Neural crest cell (in vitro differentiated cells): ENCODE results near the gene CEP95. TPM values are rescaled to one million over a fixed set of nuclear protein-coding genes. Genes with fewer than 3 reads are reported as not detected.
"Not testable (repeated sequence)": the region's sequence is repeated elsewhere in the genome, so short reads cannot be mapped to it uniquely, and the experiment has no call there.

Experiments
- DNase-seq: peaks from one replicate; pipeline ENCODE4 v3.0.0; 2021; ENCODE audit warnings: low read depth, mixed read lengths, low spot score
- H3K27ac Mint-ChIP-seq: one replicate; pipeline ENCODE4 v1.8.0; 2021; ENCODE audit warnings: mild to moderate bottlenecking, mixed read lengths; ENCODE audit not compliant: unreplicated experiment
- H3K27me3 Mint-ChIP-seq: 2 replicates; pipeline ENCODE4 v1.8.0; 2021; ENCODE audit warnings: low read depth, mild to moderate bottlenecking, mixed read lengths
- H3K36me3 Mint-ChIP-seq: 2 replicates; pipeline ENCODE4 v1.8.0; 2021; ENCODE audit warnings: low read depth, mild to moderate bottlenecking, mixed read lengths
- H3K4me1 Mint-ChIP-seq: 2 replicates; pipeline ENCODE4 v1.8.0; 2021; ENCODE audit warnings: mixed read lengths
- H3K4me3 Mint-ChIP-seq: one replicate; pipeline ENCODE4 v1.8.0; 2021; ENCODE audit warnings: mild to moderate bottlenecking, mixed read lengths
- H3K9me3 Mint-ChIP-seq: 2 replicates; pipeline ENCODE4 v1.8.0; 2021; ENCODE audit warnings: mixed read lengths
- CTCF ChIP-seq: fragments of 200-600 bp; sonication (generic); conservative IDR thresholded peaks from 2 replicates; pipeline ENCODE4 v1.5.0; 2021; ENCODE audit warnings: antibody characterized with exemption, mild to moderate bottlenecking
- long read RNA-seq: library from polyadenylated mRNA; unstranded; transcript quantifications from one replicate; pipeline ENCODE4 v2.0.0, GENCODE V29; 2020
- total RNA-seq: library from RNA; stranded (reverse); gene quantifications from 2 replicates; pipeline ENCODE4 v1.2.1, GENCODE V29; 2021

Gene CEP95
- total RNA-seq, result 64.1 and 64.7 TPM in 2 replicates
- long read RNA-seq, transcript CEP95-203 (20 exons, 3,139 nt), result major isoform, 22 of 100 reads
- long read RNA-seq, partial matches to known transcripts, result 40 of 100 reads
- long read RNA-seq, other reads (novel, unspliced or antisense), result 34 of 100 reads

- Mint-ChIP-seq H3K27ac (peak within 1 kb of the TSS; percentile 100), H3K4me3 (peak within 1 kb of the TSS; percentile 100), H3K36me3 (peaks cover 48% of the 10 kb centered on the region), H3K27me3 (peaks cover 29% of the 10 kb centered on the region), H3K4me1 (peaks cover 60% of the 10 kb centered on the region), H3K9me3 (no peaks in the 10 kb centered on the region)
- DNase-seq, result peak; percentile 98
- no peak for TF ChIP-seq CTCF
Measured at GRCh38 chr17:64506576-64507412, at the start of gene CEP95. Gene CEP95, plus strand, starts transcription at chr17:64506977. Its CDS starts 121 bp downstream, at chr17:64507098.

- H3K4me1 Mint-ChIP-seq, result no peaks in the 10 kb centered on the region
- no peak for TF ChIP-seq CTCF
- H3K4me3 Mint-ChIP-seq, result no peak overlapping the region
- H3K9me3 Mint-ChIP-seq, result no peaks in the 10 kb centered on the region
- DNase-seq, result no peak
- H3K36me3 Mint-ChIP-seq, result no peaks in the 10 kb centered on the region
- H3K27me3 Mint-ChIP-seq, result no peaks in the 10 kb centered on the region
- no peak overlapping the region for H3K27ac Mint-ChIP-seq
Measured at GRCh38 chr17:64457156-64457555, 49.6 kb upstream of the CEP95 start.

- Mint-ChIP-seq H3K36me3 (no peaks in the 10 kb centered on the region), H3K4me1 (no peaks in the 10 kb centered on the region), H3K27me3 (no peaks in the 10 kb centered on the region), H3K4me3 (no peak overlapping the region), H3K9me3 (no peaks in the 10 kb centered on the region), H3K27ac (peak overlapping the region; percentile 9)
- no peak for TF ChIP-seq CTCF
- DNase-seq, result no peak
Measured at GRCh38 chr17:64458756-64459155, 48.0 kb upstream of the CEP95 start.

- no peak for DNase-seq
- Mint-ChIP-seq H3K27me3 (no peaks in the 10 kb centered on the region), H3K4me3 (no peak overlapping the region), H3K36me3 (no peaks in the 10 kb centered on the region), H3K9me3 (no peaks in the 10 kb centered on the region), H3K27ac (no peak overlapping the region), H3K4me1 (no peaks in the 10 kb centered on the region)
- no peak for TF ChIP-seq CTCF
Measured at GRCh38 chr17:64459284-64459747, 47.5 kb upstream of the CEP95 start.

GRCh38 chr17:64459818-64460217, 47.0 kb upstream of the CEP95 start:
- not testable (repeated sequence) for H3K27me3 Mint-ChIP-seq, DNase-seq, H3K4me1 Mint-ChIP-seq, H3K36me3 Mint-ChIP-seq, H3K27ac Mint-ChIP-seq, H3K9me3 Mint-ChIP-seq, H3K4me3 Mint-ChIP-seq

- no peaks in the 10 kb centered on the region for H3K4me1 Mint-ChIP-seq
- no peak for DNase-seq
- TF ChIP-seq CTCF, result no peak
- no peak overlapping the region for H3K27ac Mint-ChIP-seq
- no peaks in the 10 kb centered on the region for H3K36me3 Mint-ChIP-seq
- no peaks in the 10 kb centered on the region for H3K9me3 Mint-ChIP-seq
- H3K27me3 Mint-ChIP-seq, result no peaks in the 10 kb centered on the region
- H3K4me3 Mint-ChIP-seq, result no peak overlapping the region
Measured at GRCh38 chr17:64460955-64461354, 45.8 kb upstream of the CEP95 start.
